MCF 10A (cell line): ENCODE data around the gene MAP7. TPM values are rescaled to one million over a fixed set of nuclear protein-coding genes. Genes with fewer than 3 reads are reported as not detected.

ENCODE experiments used
- BruUV-seq: library from RNA; stranded (reverse); fragments of 400-500 nt; replicated peaks from 2 replicates; lab custom pipeline; 2021; lab: Mats Ljungman, UMichigan
- CTCF ChIA-PET: fragments of 300-600 bp; sonication (Branson Sonifier 250); formaldehyde crosslinking; extraction: SDS; loops from one replicate; lab custom pipeline; 2021; ENCODE audit warnings: antibody characterized with exemption, inconsistent platforms; lab: Yijun Ruan, JAX
- POLR2A ChIA-PET: fragments of 300-600, 350-650 bp; sonication (Branson Sonifier 250); formaldehyde crosslinking; extraction: SDS; loops from one replicate; lab custom pipeline; 2020; ENCODE audit warnings: antibody characterized with exemption, inconsistent platforms; lab: Yijun Ruan, JAX
- DNase-seq: peaks from one replicate; pipeline ENCODE4 v3.0.0-alpha.2; 2018; ENCODE audit not compliant: unreplicated experiment
- H3K27ac Mint-ChIP-seq: one replicate; pipeline ENCODE4 v1.8.0; 2022; ENCODE audit warnings: mild to moderate bottlenecking, low read depth, mixed read lengths; ENCODE audit not compliant: unreplicated experiment
- H3K27me3 Mint-ChIP-seq: one replicate; pipeline ENCODE4 v1.8.0; 2022; ENCODE audit warnings: mixed read lengths; ENCODE audit not compliant: insufficient read depth, unreplicated experiment
- H3K36me3 Mint-ChIP-seq: one replicate; pipeline ENCODE4 v1.8.0; 2022; ENCODE audit warnings: mild to moderate bottlenecking, moderate library complexity, mixed read lengths; ENCODE audit not compliant: insufficient read depth, unreplicated experiment
- H3K4me1 Mint-ChIP-seq: one replicate; pipeline ENCODE4 v1.8.0; 2022; ENCODE audit warnings: mixed read lengths; ENCODE audit not compliant: insufficient read depth, unreplicated experiment
- H3K4me3 Mint-ChIP-seq: one replicate; pipeline ENCODE4 v1.8.0; 2022; ENCODE audit warnings: mild to moderate bottlenecking, moderate library complexity, mixed read lengths; ENCODE audit not compliant: unreplicated experiment
- H3K9me3 Mint-ChIP-seq: one replicate; pipeline ENCODE4 v1.8.0; 2022; ENCODE audit warnings: mixed read lengths; ENCODE audit not compliant: unreplicated experiment
- CTCF ChIP-seq: fragments of 200-600 bp; IDR thresholded peaks from one replicate; pipeline ENCODE4 v1.8.0; 2022; ENCODE audit warnings: antibody characterized with exemption, mild to moderate bottlenecking; ENCODE audit not compliant: unreplicated experiment
- intact Hi-C: fragments of 100-400 bp; cut with micrococcal nuclease; formaldehyde crosslinking; loops from 2 replicates; pipeline ENCODE4 v1.14.1; 2022
- total RNA-seq: library from RNA; stranded (reverse); gene quantifications from 2 replicates; pipeline ENCODE4 v1.2.3, GENCODE V29; 2022

Gene MAP7
- total RNA-seq, 1 experiment from 2014 or later, result 17.2 TPM

GRCh38 chr6:136571065-136571464, 20.8 kb upstream of the MAP7 start:
- Mint-ChIP-seq H3K36me3 (peaks cover 25% of the 10 kb centered on the region), H3K27ac (no peak overlapping the region), H3K9me3 (peaks cover 19% of the 10 kb centered on the region), H3K4me3 (no peak overlapping the region), H3K4me1 (no peaks in the 10 kb centered on the region), H3K27me3 (no peaks in the 10 kb centered on the region)
- BruUV-seq, result no TSS peak
- intact Hi-C loops, result no loop called here
- TF ChIP-seq CTCF, result no peak
- no peak for DNase-seq
- POLR2A ChIA-PET, result no interaction called here
- CTCF ChIA-PET, result interaction anchor here (0.6 kb wide), 1 partner anchor 358 kb away, joined by 3 read pairs; no protein-coding TSS in a partner anchor

GRCh38 chr6:136568129-136568528, 17.9 kb upstream of the MAP7 start:
- Mint-ChIP-seq H3K27ac (no peak overlapping the region), H3K36me3 (peaks cover 21% of the 10 kb centered on the region), H3K4me1 (peaks cover 6% of the 10 kb centered on the region), H3K4me3 (no peak overlapping the region), H3K9me3 (peaks cover 19% of the 10 kb centered on the region), H3K27me3 (no peaks in the 10 kb centered on the region)
- no peak for TF ChIP-seq CTCF
- ChIA-PET CTCF (no interaction called here), POLR2A (interaction anchor here (0.6 to 0.8 kb wide), 2 partner anchors 183 to 1906 kb away, joined by 3 read pairs; no protein-coding TSS in a partner anchor)
- BruUV-seq, result no TSS peak
- no peak for DNase-seq
- intact Hi-C loops, result no loop called here

DNA sequence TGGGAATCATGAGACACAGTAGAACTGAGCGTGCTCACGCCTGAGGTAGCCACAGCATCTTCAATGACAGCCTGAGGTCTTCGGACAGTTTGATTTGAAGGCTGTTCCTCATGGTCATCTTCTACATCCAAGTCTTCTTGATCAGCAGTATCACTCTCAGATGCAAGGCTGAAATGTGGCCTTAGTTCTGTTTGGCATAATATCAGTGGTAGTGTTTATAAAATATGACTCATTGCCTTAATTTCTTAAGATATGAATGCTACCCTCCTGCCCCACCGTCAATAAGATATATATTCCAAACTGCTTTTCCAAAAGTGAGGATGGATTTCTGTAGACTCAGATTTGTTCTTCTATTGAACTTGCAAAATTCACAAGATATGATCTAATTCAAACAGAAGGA, 17.5 kb upstream of the MAP7 start:
- BruUV-seq, result no TSS peak
- Mint-ChIP-seq H3K36me3 (peaks cover 26% of the 10 kb centered on the region), H3K27ac (no peak overlapping the region), H3K27me3 (no peaks in the 10 kb centered on the region), H3K9me3 (peaks cover 19% of the 10 kb centered on the region), H3K4me1 (peaks cover 6% of the 10 kb centered on the region), H3K4me3 (no peak overlapping the region)
- CTCF ChIA-PET, result interaction anchor here (0.9 kb wide), 1 partner anchor 77 kb away, joined by 4 read pairs; no protein-coding TSS in a partner anchor
- intact Hi-C loops, result no loop called here
- POLR2A ChIA-PET, result interaction anchor here (0.6 to 0.8 kb wide), 2 partner anchors 183 to 1906 kb away, joined by 3 read pairs; no protein-coding TSS in a partner anchor
- TF ChIP-seq CTCF, result no peak
- DNase-seq, result no peak

GRCh38 chr6:136566851-136567250, 16.6 kb upstream of the MAP7 start:
- no peak for TF ChIP-seq CTCF
- Mint-ChIP-seq H3K36me3 (peaks cover 28% of the 10 kb centered on the region), H3K9me3 (peaks cover 17% of the 10 kb centered on the region), H3K4me3 (no peak overlapping the region), H3K27me3 (no peaks in the 10 kb centered on the region), H3K27ac (no peak overlapping the region), H3K4me1 (peaks cover 6% of the 10 kb centered on the region)
- intact Hi-C loops, result no loop called here
- ChIA-PET CTCF (interaction anchor here (0.9 to 1.7 kb wide), 2 partner anchors 9 to 78 kb away, joined by 4 to 5 read pairs; no protein-coding TSS in a partner anchor), POLR2A (interaction anchor here (0.8 kb wide), 1 partner anchor 211 kb away, joined by 3 read pairs; no protein-coding TSS in a partner anchor)
- no peak for DNase-seq
- no TSS peak for BruUV-seq
